Measurements from ENCODE around the gene MTA1. TPM values are rescaled to one million over a fixed set of nuclear protein-coding genes. Genes with fewer than 3 reads are reported as not detected.
A peak's percentile ranks its signal among the peaks of the same experiment; 100 is the strongest.

The MTA1 gene
- total and polyA plus RNA-seq, 2 donors (not counting 1 experiment from before 2014, with no cell fraction given) = 137 to 147 TPM

GRCh38 chr14:105389534-105389933 is 30.1 kb upstream of the MTA1 start:
- DNase-seq (no peak), ATAC-seq (ENCODE audit: low read depth) (no peak)
- H3K9me3 Mint-ChIP-seq (ENCODE audit: insufficient read depth) = no peaks in the 10 kb centered on the region
- Histone ChIP-seq H4K20me1 (ENCODE audit: control insufficient read depth, insufficient read depth, low read length, poor library complexity, severe bottlenecking) (no peaks in the 10 kb centered on the region), H3K4me1 (ENCODE audit: control insufficient read depth in 2 of 2, insufficient read depth in 2 of 2, low read length in 2 of 2) (peaks cover 10 to 17% of the 10 kb centered on the region in 2 donors), H3K9ac (ENCODE audit: low read length) (no peak overlapping the region), H3K27ac (ENCODE audit: low read length in 2 of 2) (no peak overlapping the region), H3K9me3 (ENCODE audit: control extremely low read depth in 1 of 3, control insufficient read depth in 2 of 3, insufficient read depth in 1 of 3, low read length in 2 of 3) (no peaks in the 10 kb centered on the region), H3K4me3 (ENCODE audit: control extremely low read depth in 1 of 5, extremely low read depth in 1 of 5, insufficient read depth in 1 of 5, low read depth in 2 of 5, low read length in 4 of 5) (no peak overlapping the region), H3K36me3 (replicated peaks in 1 of 2; ENCODE audit: control extremely low read depth in 1 of 2, control insufficient read depth in 1 of 2, extremely low read depth in 1 of 2, insufficient read depth in 2 of 2, low read length in 1 of 2) (no peaks in the 10 kb centered on the region), H3K79me2 (ENCODE audit: control insufficient read depth, insufficient read depth, low read length) (no peaks in the 10 kb centered on the region), H3K27me3 (replicated peaks in 1 of 4; ENCODE audit: control extremely low read depth in 1 of 4, control insufficient read depth in 3 of 4, insufficient read depth in 4 of 4, low read length in 3 of 4) (no peaks in the 10 kb centered on the region), H3K4me2 (replicated peaks; ENCODE audit: low read depth, low read length, poor library complexity, severe bottlenecking) (no peak overlapping the region), H2AFZ (ENCODE audit: insufficient read depth, low read depth, low read length, poor library complexity, severe bottlenecking) (no peak overlapping the region)
- TF ChIP-seq EZH2 (IDR thresholded peaks at IDR 0.05; ENCODE audit: borderline replicate concordance, insufficient read depth, low read depth, low read length, poor library complexity, severe bottlenecking) (no peak), CTCF (IDR thresholded peaks at IDR 0.05) (no peak)
- H3K4me1 Mint-ChIP-seq = peaks cover 14% of the 10 kb centered on the region
- CTCF ChIA-PET = interaction anchor here (1.4 to 2.5 kb wide), 2 partner anchors 19 to 100 kb away, joined by 5 to 11 read pairs; no protein-coding TSS in a partner anchor
- no peaks in the 10 kb centered on the region for H3K27me3 Mint-ChIP-seq
- POLR2A ChIA-PET = interaction anchor here (0.9 kb wide), 1 partner anchor 19 kb away, joined by 3 read pairs; no protein-coding TSS in a partner anchor
- intact Hi-C loops (cut with micrococcal nuclease) = no loop called here
- H3K4me3 Mint-ChIP-seq = no peak overlapping the region
- H3K27ac Mint-ChIP-seq = no peak overlapping the region
- 95% methylated on average over 12 of the region's 12 CpGs for WGBS (ENCODE audit: insufficient coverage)

GRCh38 chr14:105389976-105390848 is 29.4 kb upstream of the MTA1 start:
- H3K27ac Mint-ChIP-seq = peak overlapping the region; percentile 20
- no peak overlapping the region for H3K4me3 Mint-ChIP-seq

More at GRCh38 chr14:105389976-105390848, 29.4 kb upstream of the MTA1 start:
- H3K27ac ChIP-seq (ENCODE audit: low read length in 2 of 2) = peak overlapping the region in 1 of 2 donors; percentile 40
- intact Hi-C loops (cut with micrococcal nuclease) = no loop called here
- no peaks in the 10 kb centered on the region for H3K36me3 ChIP-seq (replicated peaks in 1 of 2; ENCODE audit: control extremely low read depth in 1 of 2, control insufficient read depth in 1 of 2, extremely low read depth in 1 of 2, insufficient read depth in 2 of 2, low read length in 1 of 2)
- no peak overlapping the region for H3K4me3 ChIP-seq (ENCODE audit: control extremely low read depth in 1 of 5, extremely low read depth in 1 of 5, insufficient read depth in 1 of 5, low read depth in 2 of 5, low read length in 4 of 5)
- no peaks in the 10 kb centered on the region for H3K9me3 Mint-ChIP-seq (ENCODE audit: insufficient read depth)
- peaks cover 14% of the 10 kb centered on the region for H3K4me1 Mint-ChIP-seq
- ChIA-PET CTCF (interaction anchor here (1.4 to 2.5 kb wide), 2 partner anchors 19 to 100 kb away, joined by 5 to 11 read pairs; no protein-coding TSS in a partner anchor), POLR2A (interaction anchor here (0.9 kb wide), 1 partner anchor 19 kb away, joined by 3 read pairs; no protein-coding TSS in a partner anchor)
- peak overlapping the region; percentile 58 for H2AFZ ChIP-seq (ENCODE audit: insufficient read depth, low read depth, low read length, poor library complexity, severe bottlenecking)
- H3K27me3 Mint-ChIP-seq = no peaks in the 10 kb centered on the region
- no peaks in the 10 kb centered on the region for H3K27me3 ChIP-seq (replicated peaks in 1 of 4; ENCODE audit: control extremely low read depth in 1 of 4, control insufficient read depth in 3 of 4, insufficient read depth in 4 of 4, low read length in 3 of 4)
- no peak overlapping the region for H3K9ac ChIP-seq (ENCODE audit: low read length)
- H3K4me1 ChIP-seq (ENCODE audit: control insufficient read depth in 2 of 2, insufficient read depth in 2 of 2, low read length in 2 of 2) = peaks cover 10 to 17% of the 10 kb centered on the region in 2 donors
- no peaks in the 10 kb centered on the region for H3K9me3 ChIP-seq (ENCODE audit: control extremely low read depth in 1 of 3, control insufficient read depth in 2 of 3, insufficient read depth in 1 of 3, low read length in 2 of 3)
- ATAC-seq (ENCODE audit: low read depth) = peak; percentile 61
- no peaks in the 10 kb centered on the region for H3K79me2 ChIP-seq (ENCODE audit: control insufficient read depth, insufficient read depth, low read length)
- peak; percentile 52 for DNase-seq
- TF ChIP-seq EZH2 (IDR thresholded peaks at IDR 0.05; ENCODE audit: borderline replicate concordance, insufficient read depth, low read depth, low read length, poor library complexity, severe bottlenecking) = no peak
- TF ChIP-seq CTCF (IDR thresholded peaks at IDR 0.05) = no peak
- WGBS (ENCODE audit: insufficient coverage) = 58% methylated on average over 22 of the region's 27 CpGs
- peak overlapping the region; percentile 51 for H3K4me2 ChIP-seq (replicated peaks; ENCODE audit: low read depth, low read length, poor library complexity, severe bottlenecking)
- no peaks in the 10 kb centered on the region for H4K20me1 ChIP-seq (ENCODE audit: control insufficient read depth, insufficient read depth, low read length, poor library complexity, severe bottlenecking)
